Endothelial cell (in vitro differentiated cells): ENCODE data around the gene TSPAN31. TPM values are rescaled to one million over a fixed set of nuclear protein-coding genes. Genes with fewer than 3 reads are reported as not detected.

Source experiments
- DNase-seq: peaks from one replicate; pipeline ENCODE4 v3.0.0; 2021; ENCODE audit warnings: low spot score
- H3K27ac Mint-ChIP-seq: one replicate; pipeline ENCODE4 v1.8.0; 2021; ENCODE audit warnings: mixed read lengths, inconsistent platforms; ENCODE audit not compliant: unreplicated experiment
- H3K27me3 Mint-ChIP-seq: one replicate; pipeline ENCODE4 v1.8.0; 2021; ENCODE audit warnings: mild to moderate bottlenecking, moderate library complexity, mixed read lengths, inconsistent platforms; ENCODE audit not compliant: unreplicated experiment
- H3K36me3 Mint-ChIP-seq: one replicate; pipeline ENCODE4 v1.8.0; 2021; ENCODE audit warnings: mild to moderate bottlenecking, low read depth, mixed read lengths, inconsistent platforms; ENCODE audit not compliant: unreplicated experiment
- H3K4me1 Mint-ChIP-seq: one replicate; pipeline ENCODE4 v1.8.0; 2021; ENCODE audit warnings: mild to moderate bottlenecking, mixed read lengths, inconsistent platforms; ENCODE audit not compliant: unreplicated experiment
- H3K4me3 Mint-ChIP-seq: one replicate; pipeline ENCODE4 v1.8.0; 2021; ENCODE audit warnings: mild to moderate bottlenecking, mixed read lengths, inconsistent platforms; ENCODE audit not compliant: unreplicated experiment
- H3K9me3 Mint-ChIP-seq: one replicate; pipeline ENCODE4 v1.8.0; 2021; ENCODE audit warnings: mixed read lengths, inconsistent platforms; ENCODE audit not compliant: unreplicated experiment
- CTCF ChIP-seq: fragments of 200-600 bp; sonication (generic); IDR thresholded peaks from one replicate; pipeline ENCODE4 v1.5.0; 2021; ENCODE audit warnings: antibody characterized with exemption; ENCODE audit not compliant: unreplicated experiment
- total RNA-seq: library from RNA; stranded (reverse); fragmentation: NEBNext Ultra II Directional; extraction: Animal tissue kit (Norgen Biotek cat#: 25700); gene quantifications from one replicate; pipeline ENCODE4 v1.2.1, GENCODE V29; 2021; ENCODE audit not compliant: unreplicated experiment

Gene TSPAN31
- total RNA-seq, 1 donor from 2014 or later, result 21.8 TPM

GRCh38 chr12:57741844-57742738 lies 2.7 kb upstream of the TSPAN31 start:
- no peak overlapping the region for H3K4me3 Mint-ChIP-seq
- H3K27me3 Mint-ChIP-seq, result peaks cover 19% of the 10 kb centered on the region
- no peak for DNase-seq
- H3K36me3 Mint-ChIP-seq, result peaks cover 15% of the 10 kb centered on the region
- no peak for TF ChIP-seq CTCF
- H3K4me1 Mint-ChIP-seq, result peaks cover 45% of the 10 kb centered on the region
- peak overlapping the region; percentile 55 for H3K27ac Mint-ChIP-seq
- H3K9me3 Mint-ChIP-seq, result no peaks in the 10 kb centered on the region

GRCh38 chr12:57743769-57744168 lies 1.1 kb upstream of the TSPAN31 start:
- H3K4me1 Mint-ChIP-seq, result peaks cover 51% of the 10 kb centered on the region
- peak overlapping the region; percentile 70 for H3K4me3 Mint-ChIP-seq
- no peaks in the 10 kb centered on the region for H3K9me3 Mint-ChIP-seq
- peaks cover 22% of the 10 kb centered on the region for H3K27me3 Mint-ChIP-seq
- peaks cover 26% of the 10 kb centered on the region for H3K36me3 Mint-ChIP-seq
- TF ChIP-seq CTCF, result no peak
- DNase-seq, result no peak
- peak overlapping the region; percentile 99 for H3K27ac Mint-ChIP-seq

- Mint-ChIP-seq H3K27me3 (peaks cover 17% of the 10 kb centered on the region), H3K27ac (peak overlapping the region; percentile 99), H3K4me3 (peak overlapping the region; percentile 97), H3K9me3 (no peaks in the 10 kb centered on the region), H3K36me3 (peaks cover 27% of the 10 kb centered on the region), H3K4me1 (peaks cover 47% of the 10 kb centered on the region)
- no peak for TF ChIP-seq CTCF
- DNase-seq, result peak; percentile 62
Measured at GRCh38 chr12:57744194-57744776, 554 bp upstream of the TSPAN31 start.

- DNase-seq, result no peak
- Mint-ChIP-seq H3K4me3 (peak overlapping the region; percentile 97), H3K4me1 (peaks cover 47% of the 10 kb centered on the region), H3K27me3 (peaks cover 16% of the 10 kb centered on the region), H3K9me3 (no peaks in the 10 kb centered on the region), H3K27ac (peak overlapping the region; percentile 99), H3K36me3 (peaks cover 30% of the 10 kb centered on the region)
- no peak for TF ChIP-seq CTCF
Measured at GRCh38 chr12:57745485-57745881, 644 bp downstream of the TSPAN31 start.

- no peak for TF ChIP-seq CTCF
- peak overlapping the region; percentile 99 for H3K27ac Mint-ChIP-seq
- H3K9me3 Mint-ChIP-seq, result no peaks in the 10 kb centered on the region
- DNase-seq, result no peak
- peaks cover 35% of the 10 kb centered on the region for H3K36me3 Mint-ChIP-seq
- H3K4me3 Mint-ChIP-seq, result peak overlapping the region; percentile 97
- peaks cover 13% of the 10 kb centered on the region for H3K27me3 Mint-ChIP-seq
- peaks cover 46% of the 10 kb centered on the region for H3K4me1 Mint-ChIP-seq
Measured at GRCh38 chr12:57746025-57746424, 1.2 kb downstream of the TSPAN31 start.
